GM12872 (cell line): ENCODE data around the gene HLA-B.

Source experiments
- TF ChIP-seq, protein P1 (sequence below): IDR thresholded peaks from 3 replicates; pipeline ENCODE4 v1.5.1; 2011; ENCODE audit warnings: low read depth, mild to moderate bottlenecking, low read length, moderate library complexity; ENCODE audit not compliant: insufficient read depth

HLA-B gene

DNA sequence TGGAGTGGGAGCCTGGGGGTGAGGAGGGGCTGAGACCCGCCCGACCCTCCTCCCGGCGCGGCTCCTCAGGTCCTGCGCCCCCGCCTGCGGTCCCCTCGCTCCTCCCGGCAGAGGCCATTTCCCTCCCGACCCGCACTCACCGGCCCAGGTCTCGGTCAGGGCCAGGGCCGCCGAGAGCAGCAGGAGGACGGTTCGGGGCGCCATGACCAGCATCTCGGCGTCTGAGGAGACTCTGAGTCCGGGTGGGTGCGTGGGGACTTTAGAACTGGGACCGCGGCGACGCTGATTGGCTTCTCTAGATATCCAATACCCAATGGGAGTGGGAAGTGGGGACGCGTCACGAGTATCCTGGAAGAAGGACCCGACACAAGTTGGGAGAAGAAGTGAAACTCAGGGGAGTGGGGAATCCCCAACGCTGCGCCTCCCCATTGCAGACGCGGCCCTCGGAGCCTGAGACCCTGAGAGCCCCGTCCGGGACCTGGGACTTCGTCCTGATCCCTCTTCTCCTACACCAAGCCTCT lies at the start of gene HLA-B:
TSS of gene HLA-B (minus strand) at position 234 of the 521 bp plus-strand sequence. CDS start at position 213, 21 bp downstream.
- TF ChIP-seq, protein P1, sequence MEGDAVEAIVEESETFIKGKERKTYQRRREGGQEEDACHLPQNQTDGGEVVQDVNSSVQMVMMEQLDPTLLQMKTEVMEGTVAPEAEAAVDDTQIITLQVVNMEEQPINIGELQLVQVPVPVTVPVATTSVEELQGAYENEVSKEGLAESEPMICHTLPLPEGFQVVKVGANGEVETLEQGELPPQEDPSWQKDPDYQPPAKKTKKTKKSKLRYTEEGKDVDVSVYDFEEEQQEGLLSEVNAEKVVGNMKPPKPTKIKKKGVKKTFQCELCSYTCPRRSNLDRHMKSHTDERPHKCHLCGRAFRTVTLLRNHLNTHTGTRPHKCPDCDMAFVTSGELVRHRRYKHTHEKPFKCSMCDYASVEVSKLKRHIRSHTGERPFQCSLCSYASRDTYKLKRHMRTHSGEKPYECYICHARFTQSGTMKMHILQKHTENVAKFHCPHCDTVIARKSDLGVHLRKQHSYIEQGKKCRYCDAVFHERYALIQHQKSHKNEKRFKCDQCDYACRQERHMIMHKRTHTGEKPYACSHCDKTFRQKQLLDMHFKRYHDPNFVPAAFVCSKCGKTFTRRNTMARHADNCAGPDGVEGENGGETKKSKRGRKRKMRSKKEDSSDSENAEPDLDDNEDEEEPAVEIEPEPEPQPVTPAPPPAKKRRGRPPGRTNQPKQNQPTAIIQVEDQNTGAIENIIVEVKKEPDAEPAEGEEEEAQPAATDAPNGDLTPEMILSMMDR = no peak

DNA sequence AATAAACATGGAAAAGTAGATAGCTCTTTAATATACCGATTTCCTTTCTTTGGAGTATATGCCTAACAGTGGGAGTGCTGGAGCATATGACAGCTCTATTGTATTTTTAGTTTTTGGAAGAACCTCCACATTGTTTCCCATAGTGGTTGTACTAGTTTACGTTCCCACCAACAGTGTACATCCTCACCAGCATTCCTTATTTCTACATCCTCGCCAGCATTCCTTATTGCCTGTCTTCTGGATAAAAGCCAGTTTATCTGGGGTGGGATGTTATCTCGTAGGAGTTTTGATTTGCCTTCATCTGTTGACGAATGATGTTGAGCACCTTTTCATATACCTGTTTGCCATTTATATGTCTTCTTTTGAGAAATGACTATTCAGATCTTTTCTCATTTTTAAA lies 49.0 kb upstream of the HLA-B start:
- TF ChIP-seq, protein P1 = no peak

DNA sequence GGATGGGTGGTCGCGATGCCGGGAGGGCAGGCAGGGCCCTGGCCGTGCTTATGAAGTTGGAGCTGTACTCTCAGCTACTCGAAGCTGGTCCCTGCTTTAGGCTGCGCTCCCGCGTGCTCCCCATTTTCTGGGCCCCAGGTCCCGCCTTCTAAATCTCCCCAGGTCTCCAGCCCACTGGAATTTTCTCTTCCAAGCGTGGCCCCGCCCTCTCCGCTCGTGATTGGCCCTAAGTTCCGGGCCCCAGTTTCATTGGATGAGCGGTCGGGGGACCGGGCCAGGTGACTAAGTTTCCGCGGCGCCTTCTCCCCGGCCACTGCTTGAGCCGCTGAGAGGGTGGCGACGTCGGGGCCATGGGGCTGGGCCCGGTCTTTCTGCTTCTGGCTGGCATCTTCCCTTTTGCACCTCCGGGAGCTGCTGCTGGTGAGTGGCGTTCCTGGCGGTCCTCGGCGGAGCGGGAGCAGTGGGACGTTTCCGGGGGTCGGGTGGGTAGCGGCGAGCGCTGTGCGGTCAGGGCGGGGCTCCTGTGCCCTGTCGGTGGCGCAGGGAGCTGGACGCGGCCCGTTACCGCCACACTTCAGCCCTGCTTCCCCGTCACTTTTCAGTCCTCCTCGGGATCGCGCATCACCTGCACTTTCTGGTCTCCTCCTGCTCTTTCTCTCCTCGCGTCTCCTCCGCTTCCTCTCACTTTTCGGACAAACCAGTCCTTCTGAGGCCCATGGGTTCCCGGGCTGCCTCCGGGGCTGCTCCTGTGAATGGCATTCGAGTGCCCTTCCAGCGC lies 46.5 kb upstream of the HLA-B start, which contains the start of gene MICA:
TSS of gene MICA (plus strand) at position 313 of the 778 bp plus-strand sequence. CDS start at position 351, 38 bp downstream.
- TF ChIP-seq, protein P1 = no peak

DNA sequence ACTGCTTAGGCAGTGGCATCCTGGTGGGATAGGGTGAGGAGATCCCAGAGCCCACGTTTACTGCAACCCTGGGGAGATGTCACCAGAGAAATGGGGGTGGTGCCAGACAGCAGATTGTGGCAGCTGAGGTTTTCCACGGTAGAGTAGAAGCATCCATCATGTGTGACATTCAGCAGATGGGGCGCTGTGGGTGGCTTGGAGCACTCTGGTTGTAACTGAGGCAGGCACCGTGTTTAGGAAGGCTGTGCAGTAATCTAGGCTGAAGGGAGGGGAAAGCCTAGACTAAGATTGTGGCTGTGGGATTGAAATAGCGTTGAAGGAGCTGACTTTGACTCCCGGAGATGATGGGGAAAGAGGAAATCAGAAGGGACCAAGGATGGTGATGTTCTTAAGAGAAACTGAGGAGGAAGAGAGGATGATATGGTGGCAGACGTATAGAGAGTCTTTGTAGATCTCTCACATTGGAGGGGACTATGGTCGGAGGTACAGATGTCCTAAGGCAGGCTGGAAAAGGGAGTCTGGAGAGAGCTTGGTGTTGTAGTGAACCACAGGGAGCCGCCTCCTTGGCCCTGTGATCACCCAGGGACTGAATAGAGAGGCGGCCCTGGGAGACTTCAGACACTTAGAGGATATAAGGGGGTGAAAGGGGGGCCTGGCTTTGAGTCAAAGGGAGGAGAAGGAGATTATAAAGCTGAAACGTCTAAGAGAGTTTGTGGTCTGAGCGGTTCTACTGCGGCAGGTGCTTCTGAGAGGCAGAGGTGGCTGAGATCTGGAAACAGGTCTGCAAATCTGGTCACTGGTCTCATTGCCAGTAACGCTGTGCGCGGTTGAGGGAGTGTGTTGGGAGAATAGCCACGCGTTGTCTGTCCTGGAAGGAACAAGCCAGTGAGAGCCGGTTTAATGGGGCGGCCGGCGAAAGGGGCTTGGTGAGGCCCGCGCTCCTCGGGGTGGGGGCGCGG lies 45.6 kb upstream of the HLA-B start:
- TF ChIP-seq, protein P1 = peak; percentile 3; the same call in 1 of the 3 replicates

DNA sequence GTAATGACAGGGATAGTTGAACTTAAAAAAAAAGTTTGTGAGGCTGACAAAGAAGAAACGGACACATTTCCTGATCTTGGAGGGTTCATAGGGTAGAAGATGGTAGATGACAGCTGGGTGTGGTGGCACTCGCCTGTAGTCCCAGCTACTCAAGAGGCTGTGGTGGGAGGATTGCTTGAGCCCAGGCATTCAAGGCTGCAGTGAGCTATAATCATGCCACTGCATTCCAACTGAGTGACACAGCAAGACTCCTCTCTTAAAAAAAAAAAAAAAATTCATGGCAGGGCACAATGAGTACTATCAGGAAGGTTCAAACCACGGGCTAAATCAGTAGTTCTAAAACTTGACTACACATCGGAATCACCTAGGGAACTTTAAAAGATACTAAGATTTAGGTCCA lies 44.4 kb upstream of the HLA-B start:
- TF ChIP-seq, protein P1 = no peak

DNA sequence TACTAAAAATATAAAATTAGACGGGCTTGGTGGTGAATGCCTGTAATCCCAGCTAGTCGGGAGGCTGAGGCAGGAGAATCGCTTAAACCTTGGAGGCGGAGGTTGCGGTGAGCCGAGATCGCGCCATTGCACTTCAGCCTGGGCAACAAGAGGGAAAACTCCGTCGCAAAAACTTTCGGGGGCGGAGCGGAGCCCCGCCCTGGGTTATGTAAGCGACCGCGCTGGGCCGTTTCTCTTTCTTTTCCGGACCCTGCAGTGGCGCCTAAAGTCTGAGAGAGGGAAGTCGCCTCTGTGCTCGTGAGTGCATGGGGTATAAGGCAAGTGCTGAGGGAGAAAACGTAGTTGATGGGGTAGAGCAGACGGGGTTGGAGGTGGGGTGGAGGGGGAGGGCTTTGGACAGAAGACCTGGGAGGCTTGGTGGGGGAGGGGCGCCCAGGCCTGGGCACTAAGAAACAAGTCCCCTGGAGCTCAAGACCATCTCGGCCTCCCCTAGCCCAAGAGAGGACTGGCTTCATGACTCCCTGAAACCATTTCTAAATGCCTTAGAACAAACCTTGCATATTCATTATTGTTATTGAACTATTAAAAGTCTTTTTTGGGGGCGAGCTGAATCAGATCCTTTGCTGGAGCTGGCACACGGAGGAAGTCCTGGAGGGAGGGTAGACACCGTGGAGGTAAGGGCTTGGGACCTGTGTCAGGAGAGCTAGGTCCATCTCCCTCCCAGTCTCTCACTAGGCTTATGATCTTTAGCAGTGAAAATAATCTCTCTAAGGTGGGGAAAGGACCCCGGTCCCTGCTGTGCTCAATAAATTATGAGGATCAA lies 43.7 kb upstream of the HLA-B start:
- TF ChIP-seq, protein P1 = no peak
